ENCODE results near the gene KRTDAP.

GRCh38 chr19:35451338-35452096 lies 38.7 kb downstream of the KRTDAP start:
- TF ChIP-seq POLR2A (IDR thresholded peaks at IDR 0.05; ENCODE audit: low read depth, low read length) (no peak), CTCF (IDR thresholded peaks at IDR 0.05 in 2 of 3, conservative IDR thresholded peaks at IDR 0.05 in 1 of 3; ENCODE audit: control insufficient read depth in 2 of 3, extremely low read depth in 1 of 3, insufficient read depth in 1 of 3, low read depth in 3 of 3, low read length in 3 of 3) (no peak), POLR2AphosphoS2 (IDR thresholded peaks at IDR 0.05; ENCODE audit: low read depth, low read length) (no peak), EP300 (IDR thresholded peaks at IDR 0.05; ENCODE audit: borderline replicate concordance in 1 of 2, control insufficient read depth in 1 of 2, low read depth in 2 of 2, low read length in 2 of 2) (peak in 1 of 2 experiments; percentile 75; a peak in 1 of 4 replicates), POLR2AphosphoS5 (IDR thresholded peaks at IDR 0.05; ENCODE audit: low read length) (no peak), ZSCAN29 (IDR thresholded peaks at IDR 0.05) (no peak), SUPT20H (IDR thresholded peaks at IDR 0.05; ENCODE audit: borderline replicate concordance, control insufficient read depth, low read depth, low read length) (no peak), RFX5 (IDR thresholded peaks at IDR 0.05; ENCODE audit: low read depth, low read length) (no peak), ZBED1 (IDR thresholded peaks at IDR 0.05; ENCODE audit: borderline replicate concordance) (peak; percentile 82; the same call in 1 of the 2 replicates), MAX (IDR thresholded peaks at IDR 0.05; ENCODE audit: low read depth, low read length) (no peak), ZBTB40 (IDR thresholded peaks at IDR 0.05; ENCODE audit: borderline replicate concordance) (no peak)

All from GM12878 (cell line).